Right lobe of liver (tissue), 6 donors: ENCODE measurements around the gene DNM1. TPM values are rescaled to one million over a fixed set of nuclear protein-coding genes. Genes with fewer than 3 reads are reported as not detected.
A peak's percentile ranks its signal among the peaks of the same experiment; 100 is the strongest.

Source experiments
- ATAC-seq, 4 donors: fragments of 200-7000 bp; cut with Tn5 transposase; one replicate each; pipeline ENCODE4 v1.9.1; 2020; ENCODE audit warnings: mild to moderate bottlenecking in 4 of 4, moderate library complexity in 4 of 4
- DNase-seq, 3 donors: peaks; one replicate each; pipeline ENCODE4 v3.0.0-alpha.2; 2020
- H3K27ac ChIP-seq, 3 donors: fragments of 200-600 bp; one replicate each; pipeline ENCODE4 v1.8.0; 2022
- H3K27me3 ChIP-seq, 2 donors: fragments of 200-600 bp; one replicate each; pipeline ENCODE4 v1.8.0; 2022
- H3K36me3 ChIP-seq, 4 donors: fragments of 200-600 bp; sonication (generic) in 1 of 4; one replicate each; pipeline versions ENCODE4 v1.5.1 to v1.8.0; 2017 to 2022; ENCODE audit warnings: control low read depth in 1 of 4
- H3K4me1 ChIP-seq, 4 donors: fragments of 200-600 bp; sonication (generic) in 1 of 4; one replicate each; pipeline versions ENCODE4 v1.5.1 to v1.8.0; 2017 to 2022; ENCODE audit warnings: control low read depth in 1 of 4
- H3K4me3 ChIP-seq, 3 donors: fragments of 200-600 bp; one replicate each; pipeline ENCODE4 v1.8.0; 2022
- H3K9me3 ChIP-seq, 4 donors: fragments of 200-600 bp; sonication (generic) in 1 of 4; one replicate each; pipeline versions ENCODE4 v1.5.1 to v1.8.0; 2017 to 2022; ENCODE audit warnings: control low read depth in 1 of 4
- POLR2A ChIP-seq: fragments of 450-650 bp; IDR thresholded peaks from one replicate; pipeline ENCODE4 v1.6.1; 2017; ENCODE audit warnings: antibody characterized with exemption, mild to moderate bottlenecking
- WGBS: methylation state at CpG from one replicate; pipeline ENCODE4 v1.1.6; 2018; ENCODE audit warnings: low coverage, low lambda C conversion rate; ENCODE audit not compliant: insufficient coverage; ENCODE audit errors: missing lambda C conversion rate; 5-methylcytosine and 5-hydroxymethylcytosine counted together
- intact Hi-C, 2 donors: fragments of 100-400 bp; cut with DNase I; formaldehyde crosslinking; loops; one replicate each; pipeline versions ENCODE4 v1.11.2 to v1.14.1; 2022
- total RNA-seq, 6 experiments: library from RNA; depleted of rRNA in 2 of 6; stranded (reverse); fragments of >200 nt in 2 of 6; fragmentation: NEBNext Ultra II Directional in 3 of 6; extraction: Animal tissue kit (Norgen Biotek cat#: 25700) in 3 of 6; gene quantifications; one replicate each; pipeline versions ENCODE4 v1.1.0 to v1.2.4, GENCODE V29; 2016 to 2023
- TF ChIP-seq, protein P1 (sequence below), 4 donors: fragments of 200-600 bp in 3 of 4; fragments of 450-650 bp in 1 of 4; IDR thresholded peaks; one replicate each; pipeline versions ENCODE4 v1.5.1 to v1.8.0; 2016 to 2022; ENCODE audit warnings: antibody characterized with exemption in 4 of 4, mild to moderate bottlenecking in 2 of 4
- donor health status: DM: no; HTN: yes; CAD: no.
- donor health status: DM: no; HTN: no; CAD: no.
- donor health status: DM: no; HTN: no; CAD: no.
- donor health status: DM: no; HTN: yes; CAD: no.
- donor health status: DM: no; HTN: yes; CAD: no.

The DNM1 gene
- total RNA-seq, 6 experiments from 2014 or later, result 0.43 to 3.1 (median 1.8) TPM

- no peak for DNase-seq
- intact Hi-C loops, result loop anchor here (10.0 kb wide), 1 partner anchor 51 kb away; the partner anchor contains the start of gene SLC27A4 (in 2 of the 2)
- Histone ChIP-seq H3K4me3 (no peak overlapping the region), H3K9me3 (no peaks in the 10 kb centered on the region), H3K36me3 (no peaks in the 10 kb centered on the region), H3K4me1 (peaks cover 0 to 25% (median 10%) of the 10 kb centered on the region in 4 donors), H3K27me3 (no peaks in the 10 kb centered on the region), H3K27ac (no peak overlapping the region)
- 80% methylated on average over 2 of the region's 4 CpGs for WGBS
- TF ChIP-seq, protein P1, sequence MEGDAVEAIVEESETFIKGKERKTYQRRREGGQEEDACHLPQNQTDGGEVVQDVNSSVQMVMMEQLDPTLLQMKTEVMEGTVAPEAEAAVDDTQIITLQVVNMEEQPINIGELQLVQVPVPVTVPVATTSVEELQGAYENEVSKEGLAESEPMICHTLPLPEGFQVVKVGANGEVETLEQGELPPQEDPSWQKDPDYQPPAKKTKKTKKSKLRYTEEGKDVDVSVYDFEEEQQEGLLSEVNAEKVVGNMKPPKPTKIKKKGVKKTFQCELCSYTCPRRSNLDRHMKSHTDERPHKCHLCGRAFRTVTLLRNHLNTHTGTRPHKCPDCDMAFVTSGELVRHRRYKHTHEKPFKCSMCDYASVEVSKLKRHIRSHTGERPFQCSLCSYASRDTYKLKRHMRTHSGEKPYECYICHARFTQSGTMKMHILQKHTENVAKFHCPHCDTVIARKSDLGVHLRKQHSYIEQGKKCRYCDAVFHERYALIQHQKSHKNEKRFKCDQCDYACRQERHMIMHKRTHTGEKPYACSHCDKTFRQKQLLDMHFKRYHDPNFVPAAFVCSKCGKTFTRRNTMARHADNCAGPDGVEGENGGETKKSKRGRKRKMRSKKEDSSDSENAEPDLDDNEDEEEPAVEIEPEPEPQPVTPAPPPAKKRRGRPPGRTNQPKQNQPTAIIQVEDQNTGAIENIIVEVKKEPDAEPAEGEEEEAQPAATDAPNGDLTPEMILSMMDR (IDR thresholded peaks at IDR 0.05), result no peak
- TF ChIP-seq POLR2A, result no peak
- no peak for ATAC-seq
These were observed 91.0 kb downstream of the DNM1 start for GRCh38 chr9:128294142-128294541.

DNA sequence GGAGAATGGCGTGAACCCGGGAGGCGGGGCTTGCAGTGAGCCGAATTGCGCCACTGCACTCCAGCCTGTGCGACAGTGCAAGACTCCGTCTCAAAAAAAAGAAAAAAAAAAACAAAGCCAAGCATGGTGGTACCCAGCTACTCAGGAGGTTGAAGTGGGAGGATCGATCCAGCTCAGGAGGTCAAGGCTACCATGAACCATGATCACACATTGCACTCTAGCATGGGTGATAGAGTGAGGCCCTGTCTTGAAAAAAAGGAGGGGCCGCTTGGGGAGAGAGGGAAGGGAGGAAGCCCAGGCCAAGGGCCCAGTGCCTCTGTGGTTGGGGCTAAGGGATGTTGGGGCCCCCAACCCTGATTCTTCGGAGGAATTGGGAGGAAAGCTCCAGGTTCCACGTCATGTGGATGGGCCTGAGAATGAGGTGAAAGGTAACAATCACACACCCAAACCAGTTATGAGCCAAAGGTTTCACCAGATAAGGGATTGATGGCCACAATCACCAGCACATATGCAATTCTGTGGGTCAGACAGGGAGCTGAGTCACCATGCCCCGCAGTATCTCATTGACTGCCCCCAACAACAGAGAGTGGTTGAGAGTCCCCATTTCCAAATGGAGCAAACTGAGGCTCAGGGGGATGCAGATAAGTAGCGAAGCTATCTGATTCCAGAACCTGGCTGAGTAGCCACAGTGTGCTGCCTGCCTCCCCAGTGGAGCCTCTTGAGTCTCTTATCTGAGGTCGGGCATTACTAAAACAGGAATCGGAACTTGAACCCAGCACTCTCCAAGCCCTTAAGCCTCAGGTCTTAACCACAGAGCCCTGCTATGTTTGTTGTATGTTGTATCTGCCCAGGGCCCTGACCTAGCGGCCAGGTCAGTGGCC is 93.4 kb downstream of the DNM1 start:
- Histone ChIP-seq H3K36me3 (no peaks in the 10 kb centered on the region), H3K27me3 (no peaks in the 10 kb centered on the region), H3K9me3 (no peaks in the 10 kb centered on the region), H3K4me1 (peaks cover 0 to 25% (median 10%) of the 10 kb centered on the region in 4 donors), H3K27ac (peak overlapping the region; percentile 65 to 74 (median 69)), H3K4me3 (no peak overlapping the region)
- 58% methylated on average over 11 of the region's 16 CpGs for WGBS
- TF ChIP-seq POLR2A, result peak; percentile 45
- TF ChIP-seq, protein P1 (IDR thresholded peaks at IDR 0.05), result no peak
- DNase-seq (no peak), ATAC-seq (peak; percentile 14 to 81 (median 46))
- intact Hi-C loops, result loop anchor here (10.0 kb wide), 1 partner anchor 48 kb away; the partner anchor contains the start of gene SLC27A4 (in 2 of the 2)

- Histone ChIP-seq H3K4me1 (peaks cover 0 to 25% (median 10%) of the 10 kb centered on the region in 4 donors), H3K9me3 (no peaks in the 10 kb centered on the region), H3K4me3 (no peak overlapping the region), H3K27me3 (no peaks in the 10 kb centered on the region), H3K27ac (peak overlapping the region; percentile 65 to 74 (median 69)), H3K36me3 (no peaks in the 10 kb centered on the region)
- WGBS, result 44% methylated on average over 2 of the region's 2 CpGs
- intact Hi-C loops, result loop anchor here (10.0 kb wide), 1 partner anchor 48 kb away; the partner anchor contains the start of gene SLC27A4 (in 2 of the 2)
- TF ChIP-seq, protein P1 (IDR thresholded peaks at IDR 0.05), result no peak
- no peak for TF ChIP-seq POLR2A
- ATAC-seq (peak in 3 of 4 donors; percentile 60 to 69 (median 63)), DNase-seq (peak; percentile 63 to 82 (median 74))
These were observed 94.1 kb downstream of the DNM1 start for GRCh38 chr9:128297221-128297773.

DNA sequence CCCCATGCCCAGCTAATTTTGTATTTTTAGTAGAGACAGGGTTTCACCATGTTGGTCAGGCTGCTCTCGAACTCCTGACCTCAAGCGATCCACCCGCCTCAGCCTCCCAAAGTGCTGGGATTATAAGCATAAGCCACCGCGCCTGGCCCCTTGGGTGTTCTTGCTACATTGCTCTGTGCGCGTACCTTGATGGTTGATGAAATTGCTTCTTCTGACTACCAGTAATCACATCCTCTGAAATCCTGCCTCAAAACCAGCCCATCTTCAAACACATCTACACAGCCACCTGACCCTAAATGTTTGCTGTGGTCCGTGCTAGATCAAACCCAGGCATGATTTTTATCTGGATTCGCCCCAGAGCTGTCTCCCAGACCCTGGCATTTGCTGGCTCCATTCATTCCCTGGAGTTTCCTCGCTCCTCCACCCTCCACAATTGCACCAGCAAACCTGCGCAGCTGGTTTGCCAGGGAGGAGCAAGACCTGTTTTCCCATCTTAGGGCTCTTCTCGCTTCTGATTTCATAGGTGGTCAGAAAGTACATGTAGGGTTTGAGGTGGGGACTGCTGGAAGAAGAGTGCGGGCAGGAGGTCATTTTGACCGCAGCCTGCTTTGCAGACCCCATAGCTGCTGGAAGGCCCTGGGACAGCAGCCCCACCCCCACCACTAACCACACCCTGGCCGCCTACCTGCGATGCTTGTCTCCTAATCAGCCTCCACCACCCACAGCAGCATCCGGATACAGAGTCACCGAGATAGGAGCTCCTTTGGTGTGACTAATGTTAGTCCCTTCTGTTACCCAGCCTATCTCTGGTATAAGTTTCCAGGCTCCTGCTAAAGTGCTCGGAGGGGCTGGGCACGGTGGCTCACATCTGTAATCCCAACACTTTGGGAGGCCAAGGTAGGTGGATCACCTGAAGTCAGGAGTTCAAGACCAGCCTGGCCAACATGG is 95.6 kb downstream of the DNM1 start:
- H3K4me3 ChIP-seq, result no peak overlapping the region

More for the DNA sequence above, 95.6 kb downstream of the DNM1 start:
- Histone ChIP-seq H3K4me1 (peaks cover 0 to 25% (median 10%) of the 10 kb centered on the region in 4 donors), H3K36me3 (no peaks in the 10 kb centered on the region), H3K27ac (no peak overlapping the region), H3K9me3 (no peaks in the 10 kb centered on the region), H3K27me3 (no peaks in the 10 kb centered on the region)
- TF ChIP-seq, protein P1 (IDR thresholded peaks at IDR 0.05), result no peak
- no peak for TF ChIP-seq POLR2A
- no peak for ATAC-seq
- WGBS, result 76% methylated on average over 5 of the region's 20 CpGs
- intact Hi-C loops, result loop anchor here (10.0 kb wide), 1 partner anchor 46 kb away; the partner anchor contains the start of gene SLC27A4 (in 2 of the 2)
- DNase-seq, result no peak
